SK-N-MC (cell line): ENCODE results near the gene OR51B6.
"Not testable (repeated sequence)": the region's sequence is repeated elsewhere in the genome, so short reads cannot be mapped to it uniquely, and the experiment has no call there.

Source experiments
- EZH2 ChIP-seq: fragments of 200-600 bp; sonication (generic); IDR thresholded peaks from one replicate; pipeline ENCODE4 v1.6.1; 2017; ENCODE audit warnings: antibody characterized with exemption
- FOXP2 ChIP-seq: optimal IDR thresholded peaks from 2 replicates; pipeline ENCODE3; 2011; ENCODE audit warnings: mild to moderate bottlenecking, moderate library complexity; ENCODE audit not compliant: insufficient read depth; ENCODE audit errors: extremely low read length, control extremely low read depth
- POLR2AphosphoS5 ChIP-seq: IDR thresholded peaks from 2 replicates; pipeline ENCODE4 v1.6.1; 2012; ENCODE audit warnings: mild to moderate bottlenecking, low read depth, low read length, borderline replicate concordance

DNA sequence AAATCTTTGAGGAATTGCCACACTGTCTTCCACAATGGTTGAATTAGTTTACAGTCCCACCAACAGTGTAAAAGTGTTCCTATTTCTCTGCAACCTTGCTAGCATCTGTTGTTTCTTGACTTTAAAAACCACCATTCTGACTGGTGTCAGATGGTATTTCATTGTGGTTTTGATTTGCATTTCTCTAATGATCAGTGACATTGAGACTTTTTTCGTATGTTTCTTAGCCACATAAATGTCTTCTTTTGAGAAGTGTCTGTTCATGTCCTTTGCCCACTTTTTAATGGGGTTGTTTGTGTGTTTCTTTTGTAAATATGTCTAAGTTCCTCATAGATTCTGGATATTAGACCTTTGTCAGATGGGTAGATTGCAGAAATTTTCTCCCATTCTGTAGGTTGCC is 14.1 kb upstream of the OR51B6 start:
- not testable (repeated sequence) for TF ChIP-seq POLR2AphosphoS5, EZH2, FOXP2
